ENCODE measurements around the gene HOXC13.

The HOXC13 gene

GRCh38 chr12:53978477-53979356 is 40.1 kb downstream of the HOXC13 start:
- no peak overlapping the region for H3K9ac ChIP-seq (ENCODE audit: low read length)
- H3K27me3 ChIP-seq (ENCODE audit: control insufficient read depth, insufficient read depth, low read length) = peaks cover 72% of the 10 kb centered on the region
- H3K36me3 ChIP-seq (ENCODE audit: control insufficient read depth, insufficient read depth, low read length) = no peaks in the 10 kb centered on the region
- no peaks in the 10 kb centered on the region for H3K4me1 ChIP-seq (ENCODE audit: control insufficient read depth, insufficient read depth, low read length)
- H3K27ac ChIP-seq (ENCODE audit: low read depth, low read length) = no peak overlapping the region
- no peak overlapping the region for H3K4me3 ChIP-seq (ENCODE audit: low read length)

- Histone ChIP-seq H3K36me3 (ENCODE audit: control insufficient read depth, insufficient read depth, low read length) (no peaks in the 10 kb centered on the region), H3K4me3 (ENCODE audit: low read length) (no peak overlapping the region), H3K27me3 (ENCODE audit: control insufficient read depth, insufficient read depth, low read length) (peaks cover 71% of the 10 kb centered on the region), H3K27ac (ENCODE audit: low read depth, low read length) (no peak overlapping the region), H3K4me1 (ENCODE audit: control insufficient read depth, insufficient read depth, low read length) (peaks cover under 1% of the 10 kb centered on the region), H3K9ac (ENCODE audit: low read length) (no peak overlapping the region)
Observed at GRCh38 chr12:53980104-53980801, 41.6 kb downstream of the HOXC13 start.

- Histone ChIP-seq H3K9ac (ENCODE audit: low read length) (no peak overlapping the region), H3K4me1 (ENCODE audit: control insufficient read depth, insufficient read depth, low read length) (peaks cover 3% of the 10 kb centered on the region), H3K27me3 (ENCODE audit: control insufficient read depth, insufficient read depth, low read length) (peaks cover 72% of the 10 kb centered on the region)
Observed at GRCh38 chr12:53980802-53981496, 42.3 kb downstream of the HOXC13 start.

GRCh38 chr12:53981634-53982565 is 43.3 kb downstream of the HOXC13 start:
- Histone ChIP-seq H3K9ac (ENCODE audit: low read length) (no peak overlapping the region), H3K27me3 (ENCODE audit: control insufficient read depth, insufficient read depth, low read length) (peaks cover 69% of the 10 kb centered on the region), H3K4me3 (ENCODE audit: low read length) (no peak overlapping the region), H3K36me3 (ENCODE audit: control insufficient read depth, insufficient read depth, low read length) (no peaks in the 10 kb centered on the region), H3K27ac (ENCODE audit: low read depth, low read length) (no peak overlapping the region), H3K4me1 (ENCODE audit: control insufficient read depth, insufficient read depth, low read length) (peaks cover 3% of the 10 kb centered on the region)

More at GRCh38 chr12:53980802-53981496, 42.3 kb downstream of the HOXC13 start:
- Histone ChIP-seq H3K27ac (ENCODE audit: low read depth, low read length) (no peak overlapping the region), H3K4me3 (ENCODE audit: low read length) (no peak overlapping the region), H3K36me3 (ENCODE audit: control insufficient read depth, insufficient read depth, low read length) (no peaks in the 10 kb centered on the region)

GRCh38 chr12:53982648-53983567 is 44.3 kb downstream of the HOXC13 start:
- Histone ChIP-seq H3K4me3 (ENCODE audit: low read length) (no peak overlapping the region), H3K27ac (ENCODE audit: low read depth, low read length) (no peak overlapping the region), H3K36me3 (ENCODE audit: control insufficient read depth, insufficient read depth, low read length) (no peaks in the 10 kb centered on the region), H3K27me3 (ENCODE audit: control insufficient read depth, insufficient read depth, low read length) (peaks cover 70% of the 10 kb centered on the region), H3K4me1 (ENCODE audit: control insufficient read depth, insufficient read depth, low read length) (peaks cover 3% of the 10 kb centered on the region), H3K9ac (ENCODE audit: low read length) (no peak overlapping the region)

GRCh38 chr12:53983568-53983949 is 44.9 kb downstream of the HOXC13 start:
- no peak overlapping the region for H3K27ac ChIP-seq (ENCODE audit: low read depth, low read length)
- H3K4me1 ChIP-seq (ENCODE audit: control insufficient read depth, insufficient read depth, low read length) = peaks cover 3% of the 10 kb centered on the region
- no peak overlapping the region for H3K9ac ChIP-seq (ENCODE audit: low read length)
- no peak overlapping the region for H3K4me3 ChIP-seq (ENCODE audit: low read length)
- H3K36me3 ChIP-seq (ENCODE audit: control insufficient read depth, insufficient read depth, low read length) = no peaks in the 10 kb centered on the region
- peaks cover 72% of the 10 kb centered on the region for H3K27me3 ChIP-seq (ENCODE audit: control insufficient read depth, insufficient read depth, low read length)

GRCh38 chr12:53983950-53984572 is 45.4 kb downstream of the HOXC13 start:
- Histone ChIP-seq H3K36me3 (ENCODE audit: control insufficient read depth, insufficient read depth, low read length) (no peaks in the 10 kb centered on the region), H3K4me1 (ENCODE audit: control insufficient read depth, insufficient read depth, low read length) (peaks cover 3% of the 10 kb centered on the region), H3K27ac (ENCODE audit: low read depth, low read length) (no peak overlapping the region), H3K9ac (ENCODE audit: low read length) (no peak overlapping the region), H3K4me3 (ENCODE audit: low read length) (no peak overlapping the region), H3K27me3 (ENCODE audit: control insufficient read depth, insufficient read depth, low read length) (peaks cover 74% of the 10 kb centered on the region)

GRCh38 chr12:53984901-53985691 is 46.5 kb downstream of the HOXC13 start, which contains the start of gene HOXC10:
HOXC10 (plus strand) TSS chr12:53985146; CDS start chr12:53985260, 114 bp downstream.
- H3K27me3 ChIP-seq (ENCODE audit: control insufficient read depth, insufficient read depth, low read length) = peaks cover 74% of the 10 kb centered on the region
- H3K4me1 ChIP-seq (ENCODE audit: control insufficient read depth, insufficient read depth, low read length) = peaks cover 3% of the 10 kb centered on the region
- H3K36me3 ChIP-seq (ENCODE audit: control insufficient read depth, insufficient read depth, low read length) = no peaks in the 10 kb centered on the region
- H3K4me3 ChIP-seq (ENCODE audit: low read length) = no peak within 1 kb of the TSS
- H3K9ac ChIP-seq (ENCODE audit: low read length) = no peak within 1 kb of the TSS
- H3K27ac ChIP-seq (ENCODE audit: low read depth, low read length) = no peak within 1 kb of the TSS

GRCh38 chr12:53985692-53985993 is 47.0 kb downstream of the HOXC13 start:
- Histone ChIP-seq H3K36me3 (ENCODE audit: control insufficient read depth, insufficient read depth, low read length) (no peaks in the 10 kb centered on the region), H3K4me3 (ENCODE audit: low read length) (no peak overlapping the region), H3K9ac (ENCODE audit: low read length) (no peak overlapping the region), H3K27ac (ENCODE audit: low read depth, low read length) (no peak overlapping the region), H3K27me3 (ENCODE audit: control insufficient read depth, insufficient read depth, low read length) (peaks cover 76% of the 10 kb centered on the region), H3K4me1 (ENCODE audit: control insufficient read depth, insufficient read depth, low read length) (peaks cover 3% of the 10 kb centered on the region)

GRCh38 chr12:53985994-53986685 is 47.5 kb downstream of the HOXC13 start:
- H3K36me3 ChIP-seq (ENCODE audit: control insufficient read depth, insufficient read depth, low read length) = no peaks in the 10 kb centered on the region
- peak overlapping the region; percentile 29 for H3K4me3 ChIP-seq (ENCODE audit: low read length)
- peaks cover 76% of the 10 kb centered on the region for H3K27me3 ChIP-seq (ENCODE audit: control insufficient read depth, insufficient read depth, low read length)
- H3K9ac ChIP-seq (ENCODE audit: low read length) = no peak overlapping the region
- peaks cover 3% of the 10 kb centered on the region for H3K4me1 ChIP-seq (ENCODE audit: control insufficient read depth, insufficient read depth, low read length)
- H3K27ac ChIP-seq (ENCODE audit: low read depth, low read length) = no peak overlapping the region

Data from rectal smooth muscle tissue (tissue), 1 donor.